GM19468 (cell line): Measurements from ENCODE around the gene ZNF763.
"Not testable (repeated sequence)": the region's sequence is repeated elsewhere in the genome, so short reads cannot be mapped to it uniquely, and the experiment has no call there.

Experiments
- ATAC-seq: cut with Tn5 transposase; IDR thresholded peaks from one replicate; pipeline ENCODE4 v1.9.1; 2021; ENCODE audit warnings: mild to moderate bottlenecking, moderate library complexity, moderate number of reproducible peaks; ENCODE audit not compliant: unreplicated experiment; ENCODE audit errors: extremely low read depth

The ZNF763 gene

DNA sequence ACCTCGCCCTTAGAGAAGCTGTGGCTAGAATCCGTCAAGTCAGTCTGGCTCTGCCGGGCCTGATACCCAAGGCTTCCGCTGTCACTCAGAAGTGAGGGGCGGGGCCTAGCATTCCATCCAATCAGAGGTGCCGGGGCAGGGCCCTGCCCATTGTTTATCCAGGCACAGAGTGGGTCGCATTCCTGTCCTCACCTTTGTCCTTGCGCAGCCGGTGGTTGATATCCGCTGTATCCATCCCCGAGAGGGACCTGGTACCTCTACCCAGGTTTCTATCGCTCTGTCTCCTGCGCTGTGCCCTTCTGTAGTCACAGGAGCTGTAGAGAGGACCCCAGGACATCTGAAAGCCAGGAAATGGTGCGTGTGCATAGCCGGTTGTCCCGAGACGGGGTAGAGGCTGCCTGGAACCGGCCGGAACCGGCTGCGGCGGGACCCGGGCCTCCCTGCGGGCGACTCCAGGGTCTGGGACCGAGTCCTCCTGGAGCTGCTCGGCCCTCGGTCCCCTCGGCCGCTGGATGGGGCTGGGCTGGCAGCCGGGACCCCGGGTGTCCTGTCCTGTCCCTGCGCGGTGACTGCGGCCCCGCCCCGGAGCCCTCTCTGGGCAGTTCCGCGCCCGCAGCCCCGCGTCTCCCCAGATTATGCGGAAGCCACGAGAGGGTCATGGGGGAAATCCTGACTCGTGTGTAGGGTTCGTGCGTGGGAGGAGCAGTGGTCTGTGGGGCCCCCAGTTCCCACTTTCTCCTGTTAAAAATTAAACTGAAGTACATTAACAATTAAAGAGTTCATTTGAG is at the start of gene ZNF763:
Gene ZNF763, plus strand, starts transcription at position 183 of the 788 bp plus-strand sequence. Its CDS starts 169 bp downstream, at position 352.
- ATAC-seq = no peak

DNA sequence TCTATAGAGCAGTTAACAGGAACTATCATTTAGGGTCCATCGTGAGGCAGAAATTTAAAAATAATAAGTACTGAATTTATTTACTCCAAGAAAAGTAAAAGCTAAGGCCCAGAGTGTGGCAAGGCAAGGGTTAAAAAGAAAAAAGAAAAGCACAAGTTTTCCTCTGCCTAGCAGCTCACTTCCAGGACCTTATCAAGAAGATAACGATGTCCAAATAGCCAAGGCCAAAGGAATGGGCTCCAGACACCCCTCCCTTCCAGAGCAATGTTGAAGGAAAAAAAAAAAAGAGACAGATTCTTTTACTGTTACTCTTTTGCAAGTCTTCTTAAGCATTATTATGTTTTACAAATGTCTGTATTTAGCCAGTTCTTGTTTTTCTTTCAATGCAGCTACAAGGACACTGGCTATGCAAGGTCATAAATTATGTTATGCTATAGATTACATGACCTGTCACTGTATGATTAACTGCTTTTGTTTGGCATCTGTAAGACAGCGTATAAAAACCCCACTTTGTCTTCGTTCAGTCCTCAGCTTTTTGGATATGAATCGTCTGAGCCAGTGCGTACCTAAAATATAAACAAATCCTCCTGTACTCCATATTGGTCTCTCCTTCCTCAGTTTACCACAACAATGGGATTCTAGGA is 42.9 kb upstream of the ZNF763 start:
- ATAC-seq = no peak

DNA sequence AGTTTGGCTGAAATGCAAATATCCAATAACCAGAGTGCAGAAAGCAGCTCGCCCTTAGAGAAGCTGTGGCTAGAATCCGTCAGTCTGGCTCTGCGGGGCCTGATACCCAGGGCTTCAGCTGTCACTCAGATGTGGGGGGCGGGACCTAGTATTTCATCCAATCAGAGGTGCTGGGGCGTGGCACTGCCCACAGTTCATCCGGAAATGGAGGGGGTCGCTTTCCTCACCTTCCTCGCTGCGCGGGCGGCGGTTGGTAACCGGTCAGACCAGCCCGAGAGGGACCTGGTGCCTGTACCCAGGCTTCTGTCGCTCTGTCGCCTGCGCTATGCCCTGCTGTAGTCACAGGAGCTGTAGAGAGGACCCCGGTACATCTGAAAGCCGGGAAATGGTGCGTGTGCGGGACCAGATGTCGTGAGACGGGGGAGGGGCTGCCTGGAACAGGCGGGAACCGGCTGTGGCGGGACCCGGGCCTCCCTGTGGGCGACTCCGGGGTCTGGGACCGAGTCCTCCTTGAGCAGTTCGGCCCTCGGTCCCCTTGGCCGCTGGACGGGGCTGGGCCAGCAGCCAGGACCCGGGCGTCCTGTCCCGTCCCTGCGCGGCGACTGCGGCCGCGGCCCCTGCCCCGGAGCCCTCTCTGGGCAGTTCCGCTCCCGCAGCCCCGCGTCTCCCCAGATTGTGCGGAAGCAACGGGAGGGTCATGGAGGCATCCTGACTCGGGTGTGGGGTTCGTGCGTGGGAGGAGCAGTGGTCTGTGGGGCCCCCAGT is 39.8 kb upstream of the ZNF763 start, which contains the start of gene ZNF700:
Gene ZNF700, plus strand, starts transcription at position 222 of the 765 bp plus-strand sequence. Its CDS starts 104 bp downstream, at position 326.
- ATAC-seq = peak; percentile 35

DNA sequence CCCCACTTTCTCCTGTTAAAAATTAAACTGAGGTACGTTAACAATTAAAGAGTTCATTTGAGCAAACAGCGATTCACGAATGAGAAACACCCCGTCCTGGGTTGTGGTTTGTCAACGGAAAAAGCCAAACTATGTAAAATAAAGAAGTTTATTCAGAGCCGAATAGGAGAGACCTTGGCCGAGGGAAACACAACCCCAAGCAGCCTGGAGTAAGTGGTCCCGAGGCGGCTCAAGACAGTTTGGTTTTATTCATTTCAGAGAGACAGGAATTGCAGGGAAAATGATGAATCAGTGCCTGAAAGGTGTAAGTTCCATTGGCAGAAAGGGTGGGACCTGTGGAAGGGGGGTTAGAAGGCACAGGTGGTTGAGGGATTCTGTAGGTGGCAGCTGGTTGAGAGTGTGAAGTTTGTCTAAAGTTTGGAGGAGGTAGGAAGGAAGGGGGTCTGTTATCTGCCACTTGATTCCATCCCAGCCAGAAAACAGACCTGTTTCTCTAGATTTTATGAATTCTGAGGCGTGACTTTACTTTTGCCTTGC is 39.1 kb upstream of the ZNF763 start:
- not testable (repeated sequence) for ATAC-seq

DNA sequence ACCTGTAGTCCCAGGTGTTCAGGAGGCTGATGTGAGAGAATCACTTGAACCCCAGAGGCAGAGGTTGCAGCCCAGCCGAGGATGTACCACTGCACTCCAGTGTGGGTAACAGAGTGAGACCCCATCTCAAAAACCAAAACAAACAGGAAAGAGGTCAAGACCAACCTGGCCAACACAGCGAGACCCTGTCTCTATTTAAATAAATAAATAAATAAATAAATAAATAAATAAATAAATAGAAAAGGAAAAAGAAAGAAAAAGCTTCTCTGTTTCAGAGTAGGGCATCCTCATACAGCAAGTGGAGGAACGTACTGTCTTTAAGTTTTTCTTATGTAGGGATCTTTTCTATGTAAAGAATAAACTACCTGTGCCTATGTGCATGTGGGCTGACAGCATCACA is 37.6 kb upstream of the ZNF763 start:
- ATAC-seq = no peak

DNA sequence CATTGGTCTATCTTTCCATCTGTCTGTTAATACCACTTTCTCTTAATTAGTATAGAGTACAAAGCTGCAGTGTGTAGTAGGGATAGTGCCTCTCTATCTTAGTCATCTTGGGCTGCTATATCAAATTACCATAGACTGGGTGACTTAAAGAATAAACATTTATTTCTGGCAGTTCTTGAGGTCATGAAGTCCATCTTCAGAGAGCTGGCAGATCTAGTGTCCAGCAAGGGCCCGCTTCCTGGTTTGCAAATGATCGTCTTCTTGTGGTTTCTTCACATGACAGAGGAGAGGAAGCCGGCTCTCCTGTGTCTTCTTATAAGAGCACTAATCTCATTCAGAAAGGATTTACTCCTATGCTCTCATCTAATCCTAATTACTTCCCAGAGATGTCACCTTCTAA is 33.8 kb upstream of the ZNF763 start:
- no peak for ATAC-seq

GRCh38 chr19:11931513-11931912 is 33.3 kb upstream of the ZNF763 start:
- no peak for ATAC-seq

DNA sequence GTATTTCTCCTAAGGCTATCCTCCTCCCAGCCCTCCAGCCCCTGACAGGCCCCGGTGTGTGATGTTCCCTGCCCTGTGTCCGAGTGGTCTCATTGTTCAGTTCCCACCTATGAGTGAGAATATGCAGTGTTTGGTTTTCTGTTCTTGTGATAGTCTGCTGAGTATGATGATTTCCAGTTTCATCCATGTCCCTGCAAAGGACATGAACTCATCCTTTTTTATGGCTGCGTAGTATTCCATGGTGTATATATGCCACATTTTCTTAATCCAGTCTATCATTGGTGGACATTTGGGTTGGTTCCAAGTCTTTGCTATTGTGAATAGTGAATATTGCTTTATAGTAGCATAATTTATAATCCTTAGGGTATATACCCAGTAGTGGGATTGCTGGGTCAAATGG is 29.0 kb upstream of the ZNF763 start:
- ATAC-seq = not testable (repeated sequence)

DNA sequence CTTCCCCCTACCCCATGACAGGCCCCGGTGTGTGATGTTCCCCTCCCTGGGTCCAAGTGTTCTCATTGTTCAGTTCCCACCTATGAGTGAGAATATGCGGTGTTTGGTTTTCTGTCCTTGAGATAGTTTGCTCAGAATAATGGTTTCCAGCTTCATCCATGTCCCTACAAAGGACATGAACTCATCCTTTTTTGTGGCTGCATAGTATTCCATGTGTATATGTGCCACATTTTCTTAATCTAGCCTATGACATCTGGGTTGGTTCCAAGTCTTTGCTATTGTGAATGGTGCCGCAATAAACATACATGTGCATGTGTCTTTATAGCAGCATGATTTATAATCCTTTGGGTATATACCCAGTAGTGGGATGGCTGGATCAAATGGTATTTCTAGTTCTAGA is 26.5 kb upstream of the ZNF763 start:
- not testable (repeated sequence) for ATAC-seq

- not testable (repeated sequence) for ATAC-seq
Observed at GRCh38 chr19:11941361-11941887, 23.4 kb upstream of the ZNF763 start.

GRCh38 chr19:11942008-11942842 is 22.6 kb upstream of the ZNF763 start:
- no peak for ATAC-seq

GRCh38 chr19:11942843-11943108 is 22.1 kb upstream of the ZNF763 start:
- ATAC-seq = no peak

GRCh38 chr19:11944656-11945055 is 20.2 kb upstream of the ZNF763 start:
- ATAC-seq = no peak

DNA sequence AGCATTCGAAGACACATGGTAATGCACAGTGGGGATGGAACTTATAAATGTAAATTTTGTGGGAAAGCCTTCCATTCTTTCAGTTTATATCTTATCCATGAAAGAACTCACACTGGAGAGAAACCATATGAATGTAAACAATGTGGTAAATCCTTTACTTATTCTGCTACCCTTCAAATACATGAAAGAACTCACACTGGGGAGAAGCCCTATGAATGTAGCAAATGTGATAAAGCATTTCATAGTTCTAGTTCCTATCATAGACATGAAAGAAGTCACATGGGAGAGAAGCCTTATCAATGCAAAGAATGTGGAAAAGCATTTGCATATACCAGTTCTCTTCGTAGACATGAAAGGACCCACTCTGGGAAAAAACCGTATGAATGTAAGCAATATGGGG is 16.2 kb upstream of the ZNF763 start:
- no peak for ATAC-seq

GRCh38 chr19:11949201-11949600 is 15.6 kb upstream of the ZNF763 start:
- ATAC-seq = no peak

- ATAC-seq = not testable (repeated sequence)
Observed at GRCh38 chr19:11949614-11950080, 15.2 kb upstream of the ZNF763 start.

- no peak for ATAC-seq
Observed at GRCh38 chr19:11950312-11950711, 14.5 kb upstream of the ZNF763 start.

DNA sequence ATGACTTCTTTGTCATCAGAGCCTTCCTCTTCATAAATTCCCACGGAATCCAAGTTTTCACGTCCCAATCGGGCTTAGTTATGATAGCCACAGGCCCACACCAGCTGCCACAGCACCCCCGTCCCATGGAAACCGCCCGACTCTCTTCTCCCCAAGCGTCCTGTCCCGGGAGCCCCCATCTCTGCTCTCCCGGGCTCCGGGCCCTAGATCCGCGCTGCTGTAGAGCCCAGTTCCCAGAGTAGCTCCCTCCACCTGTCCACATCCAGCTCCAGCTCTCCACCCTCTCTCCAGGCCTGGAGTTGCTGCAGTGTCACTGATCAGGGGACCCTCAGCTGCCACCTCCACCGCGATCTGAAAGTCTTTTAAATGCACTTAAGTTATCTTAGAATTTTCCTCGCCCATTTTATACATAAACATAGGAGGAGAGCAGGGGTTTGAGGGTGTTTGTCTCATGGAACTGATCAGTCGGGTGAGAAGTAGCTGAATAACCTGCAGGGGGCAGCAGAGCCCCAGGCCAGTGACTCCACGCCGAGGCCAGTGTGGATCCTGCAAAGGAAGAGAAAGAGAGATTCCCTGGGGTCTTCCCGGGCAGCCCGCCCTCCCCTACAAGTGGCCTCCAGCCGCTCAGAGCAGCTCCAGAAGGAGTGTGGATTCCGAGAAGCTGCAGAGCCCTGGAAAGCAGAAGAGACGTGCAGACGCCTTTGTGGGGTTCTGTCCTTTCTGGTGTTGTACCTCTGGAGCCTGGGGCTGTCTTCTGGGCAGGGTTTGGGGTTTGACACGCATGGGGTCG is 1.1 kb upstream of the ZNF763 start:
- ATAC-seq = no peak

GRCh38 chr19:11964496-11964857 is 363 bp upstream of the ZNF763 start:
- ATAC-seq = no peak
